Pancreas (tissue), 10 donors: ENCODE data around the gene ST6GAL1. TPM values are rescaled to one million over a fixed set of nuclear protein-coding genes. Genes with fewer than 3 reads are reported as not detected.

Source experiments
- ATAC-seq, 4 donors: fragments of 200-7000 bp; cut with Tn5 transposase; one replicate each; pipeline versions ENCODE4 v1.8.0 to v1.9.1; 2020; ENCODE audit warnings: mild to moderate bottlenecking in 4 of 4, moderate library complexity in 4 of 4
- DNase-seq, 6 donors: peaks; one replicate each; pipeline ENCODE4 v3.0.0-alpha.2; 2020
- FAIRE-seq: peaks from 2 replicates; lab custom pipeline; 2012; peaks lifted over from hg19 to GRCh38; lab: Jason Lieb, UNC
- H3K27ac ChIP-seq, 4 donors: fragments of 200-600 bp; sonication (generic); 1 replicate in 3 of 4; 2 replicates in 1 of 4; pipeline versions ENCODE4 v1.5.0 to v1.8.0; 2020
- H3K27me3 ChIP-seq, 4 donors: fragments of 200-600 bp; one replicate each; pipeline ENCODE4 v1.8.0; 2021
- H3K36me3 ChIP-seq, 3 donors: fragments of 200-600 bp; sonication (generic) in 1 of 3; one replicate each; pipeline versions ENCODE4 v1.5.0 to v1.8.0; 2020 to 2021
- H3K4me1 ChIP-seq, 3 donors: fragments of 200-600 bp; one replicate each; pipeline ENCODE4 v1.8.0; 2021
- H3K4me3 ChIP-seq, 4 donors: fragments of 200-600 bp; sonication (generic) in 2 of 4; one replicate each; pipeline versions ENCODE4 v1.5.0 to v1.8.0; 2020 to 2021
- H3K9me3 ChIP-seq, 4 donors: fragments of 200-600 bp; one replicate each; pipeline ENCODE4 v1.8.0; 2021
- CTCF ChIP-seq, 4 donors: fragments of 200-600 bp; sonication (generic) in 3 of 4; IDR thresholded peaks; one replicate each; pipeline versions ENCODE4 v1.5.0 to v1.8.0; 2021; ENCODE audit warnings: antibody characterized with exemption in 4 of 4
- WGBS, 2 donors: extraction: QIAGEN DNeasy Blood & Tissue Kit; methylation state at CpG; one replicate each; pipeline ENCODE4 v1.1.7; 2013; 5-methylcytosine and 5-hydroxymethylcytosine counted together
- intact Hi-C, 3 donors: fragments of 100-400 bp; cut with DNase I; formaldehyde crosslinking; loops; one replicate each; pipeline versions ENCODE4 v1.11.1 to v1.14.2; 2022
- polyA plus RNA-seq, 2 donors: library from polyadenylated mRNA; stranded (reverse); fragments of 200-250 nt; gene quantifications; one replicate each; pipeline ENCODE4 v1.2.3, GENCODE V29; 2013
- total RNA-seq, 6 donors: library from RNA; stranded (reverse); fragmentation: NEBNext Ultra II Directional in 4 of 6; extraction: Animal tissue kit (Norgen Biotek cat#: 25700) in 4 of 6; gene quantifications; one replicate each; pipeline versions ENCODE4 v1.2.1 to v1.2.4, GENCODE V29; 2021 to 2023
- donor health status: healthy with polysubstance abuse.
- donor health status: DM: no; HTN: no; CAD: no; lungs with moderate emphysema.
- donor health status: DM: no; HTN: no; CAD: no.
- donor health status: control.
- donor health status: control.
- donor health status: Bipolar disorder and iron deficiency.
- donor health status: DM: yes; HTN: yes; CAD: no.
- donor health status: DM: no; HTN: no; CAD: no.
- donor health status: DM: no; HTN: no; CAD: no.
- donor health status: DM: yes; HTN: yes; CAD: no.

ST6GAL1 gene
- total and polyA plus RNA-seq, 8 donors = 4.8 to 36.6 (median 8.3) TPM

- H3K9me3 ChIP-seq = no peaks in the 10 kb centered on the region
- no peaks in the 10 kb centered on the region for H3K27me3 ChIP-seq
- intact Hi-C loops = no loop called here
- peaks cover 0 to 7% (median 0%) of the 10 kb centered on the region in 3 donors for H3K4me1 ChIP-seq
- H3K36me3 ChIP-seq = no peaks in the 10 kb centered on the region
- FAIRE-seq = no peak
- WGBS, 2 donors = 81 to 91% methylated on average over 5 of the region's 5 CpGs
- ATAC-seq = no peak
- TF ChIP-seq CTCF (IDR thresholded peaks at IDR 0.05) = no peak
- no peak overlapping the region for H3K4me3 ChIP-seq
- H3K27ac ChIP-seq = no peak overlapping the region
- DNase-seq = no peak
Measured at GRCh38 chr3:187103251-187103650, 172.9 kb downstream of the ST6GAL1 start.

- intact Hi-C loops = no loop called here
Measured at GRCh38 chr3:187104342-187104741, 174.0 kb downstream of the ST6GAL1 start.

GRCh38 chr3:187104933-187105332 lies 174.6 kb downstream of the ST6GAL1 start:
- no peak for FAIRE-seq
- Histone ChIP-seq H3K9me3 (no peaks in the 10 kb centered on the region), H3K4me1 (peaks cover 0 to 7% (median 0%) of the 10 kb centered on the region in 3 donors)

More at GRCh38 chr3:187104342-187104741, 174.0 kb downstream of the ST6GAL1 start:
- Histone ChIP-seq H3K36me3 (no peaks in the 10 kb centered on the region), H3K4me1 (peaks cover 0 to 7% (median 0%) of the 10 kb centered on the region in 3 donors), H3K4me3 (no peak overlapping the region), H3K9me3 (no peaks in the 10 kb centered on the region), H3K27ac (no peak overlapping the region), H3K27me3 (no peaks in the 10 kb centered on the region)
- DNase-seq (no peak), FAIRE-seq (no peak), ATAC-seq (no peak)
- WGBS, 2 donors = 60 to 63% methylated on average over 7 of the region's 7 CpGs
- no peak for TF ChIP-seq CTCF (IDR thresholded peaks at IDR 0.05)

GRCh38 chr3:187105700-187106099 lies 175.4 kb downstream of the ST6GAL1 start:
- Histone ChIP-seq H3K4me1 (peaks cover 0 to 7% (median 0%) of the 10 kb centered on the region in 3 donors), H3K36me3 (no peaks in the 10 kb centered on the region), H3K9me3 (no peaks in the 10 kb centered on the region), H3K27me3 (no peaks in the 10 kb centered on the region), H3K4me3 (no peak overlapping the region), H3K27ac (no peak overlapping the region)
- DNase-seq (no peak), ATAC-seq (no peak), FAIRE-seq (no peak)
- intact Hi-C loops = no loop called here
- TF ChIP-seq CTCF (IDR thresholded peaks at IDR 0.05) = no peak
- 61 to 76% methylated on average over 3 of the region's 3 CpGs for WGBS, 2 donors

More at GRCh38 chr3:187104933-187105332, 174.6 kb downstream of the ST6GAL1 start:
- intact Hi-C loops = no loop called here
- no peak for TF ChIP-seq CTCF (IDR thresholded peaks at IDR 0.05)
- Histone ChIP-seq H3K27me3 (no peaks in the 10 kb centered on the region), H3K4me3 (no peak overlapping the region), H3K27ac (no peak overlapping the region), H3K36me3 (no peaks in the 10 kb centered on the region)
- WGBS, 2 donors = 79 to 86% methylated on average over 7 of the region's 7 CpGs
- DNase-seq = no peak
- ATAC-seq = peak in 1 of 4 donors; percentile 16

- intact Hi-C loops = no loop called here
- Histone ChIP-seq H3K9me3 (no peaks in the 10 kb centered on the region), H3K4me3 (no peak overlapping the region), H3K4me1 (no peaks in the 10 kb centered on the region), H3K27me3 (no peaks in the 10 kb centered on the region), H3K27ac (no peak overlapping the region), H3K36me3 (no peaks in the 10 kb centered on the region)
- ATAC-seq (no peak), FAIRE-seq (no peak), DNase-seq (no peak)
- TF ChIP-seq CTCF (IDR thresholded peaks at IDR 0.05) = no peak
- 63 to 73% methylated on average over 3 of the region's 3 CpGs for WGBS, 2 donors
Measured at GRCh38 chr3:187107989-187108388, 177.7 kb downstream of the ST6GAL1 start.
